GM21515 (cell line): ENCODE results near the gene NPC1.

Experiments
- ATAC-seq: cut with Tn5 transposase; IDR thresholded peaks from one replicate; pipeline ENCODE4 v1.9.1; 2021; ENCODE audit not compliant: unreplicated experiment

Gene NPC1

DNA sequence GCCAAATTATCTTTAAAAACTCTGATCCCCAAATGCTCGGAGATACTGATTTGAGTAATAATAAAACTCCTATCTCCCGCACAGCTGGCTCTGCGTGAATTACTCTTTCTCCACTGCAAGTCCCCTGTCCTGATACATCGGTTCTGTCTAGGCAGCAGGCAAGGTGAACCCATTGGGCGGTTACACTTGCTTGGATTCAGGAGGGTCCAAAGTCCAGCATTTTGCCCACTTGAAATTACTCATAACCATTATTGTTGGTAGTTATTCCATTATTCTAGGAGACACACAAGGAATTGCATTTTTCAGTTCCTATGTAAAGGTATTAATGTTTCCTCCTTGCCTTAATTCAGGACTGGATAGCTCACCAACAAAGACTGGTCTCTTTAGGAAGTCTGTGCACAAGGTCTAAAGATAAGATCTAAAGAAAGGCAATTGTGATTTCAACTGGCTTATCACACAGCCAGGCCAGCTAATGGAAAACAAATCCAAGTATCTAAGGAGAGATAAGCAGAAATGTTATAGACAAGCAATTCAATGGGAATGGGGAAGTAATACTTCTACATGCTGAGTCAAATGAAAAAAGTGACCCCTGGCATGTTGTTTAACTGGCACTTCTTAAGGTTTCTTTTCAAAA lies 23.2 kb upstream of the NPC1 start:
- ATAC-seq = no peak

- no peak for ATAC-seq
Measured at GRCh38 chr18:23608211-23608610, 21.9 kb upstream of the NPC1 start.

DNA sequence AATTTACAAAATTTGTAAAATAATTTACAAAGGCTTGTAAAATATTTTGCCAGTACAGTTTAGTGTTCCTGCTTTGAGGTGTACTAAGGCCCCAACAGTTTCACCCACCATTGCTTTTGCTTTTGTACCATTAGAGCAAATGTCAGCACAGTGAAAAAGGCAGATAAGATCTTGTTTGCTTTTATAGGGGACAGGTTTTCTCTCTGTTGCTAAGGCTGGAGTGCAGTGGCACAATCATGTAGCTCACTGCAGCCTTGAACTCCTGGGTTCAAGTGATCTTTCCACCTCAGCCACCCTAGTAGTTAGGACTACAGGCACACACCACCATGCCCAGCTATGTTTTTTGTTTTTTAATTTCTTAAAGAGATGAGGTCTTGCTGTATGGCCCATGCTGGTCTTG lies 19.6 kb upstream of the NPC1 start:
- ATAC-seq = no peak

- ATAC-seq = no peak
Measured at GRCh38 chr18:23599809-23600208, 13.5 kb upstream of the NPC1 start.

GRCh38 chr18:23596183-23596582 lies 9.9 kb upstream of the NPC1 start:
- ATAC-seq = no peak

- ATAC-seq = no peak
Measured at GRCh38 chr18:23595591-23595990, 9.3 kb upstream of the NPC1 start.

DNA sequence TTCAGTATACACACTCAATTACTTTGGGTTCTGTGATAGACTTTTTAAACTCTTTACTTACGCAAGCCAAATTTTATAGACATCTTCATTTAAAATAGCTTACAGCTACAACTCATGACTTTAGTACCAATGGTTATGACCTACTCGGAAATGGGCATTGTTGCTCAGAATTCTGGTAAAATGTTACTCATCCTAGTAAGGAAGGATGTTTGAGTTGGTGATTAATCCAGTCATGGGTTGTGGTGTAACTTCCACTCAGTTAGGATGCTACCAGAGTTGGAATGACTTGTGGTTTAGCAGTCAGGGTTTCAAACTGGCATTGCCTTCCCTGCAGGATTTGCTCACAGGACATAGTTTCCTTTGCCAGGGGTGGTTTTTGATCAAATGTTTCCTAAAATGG lies 7.4 kb upstream of the NPC1 start:
- ATAC-seq = no peak

GRCh38 chr18:23592911-23593310 lies 6.6 kb upstream of the NPC1 start:
- no peak for ATAC-seq

GRCh38 chr18:23591011-23591410 lies 4.7 kb upstream of the NPC1 start:
- no peak for ATAC-seq

DNA sequence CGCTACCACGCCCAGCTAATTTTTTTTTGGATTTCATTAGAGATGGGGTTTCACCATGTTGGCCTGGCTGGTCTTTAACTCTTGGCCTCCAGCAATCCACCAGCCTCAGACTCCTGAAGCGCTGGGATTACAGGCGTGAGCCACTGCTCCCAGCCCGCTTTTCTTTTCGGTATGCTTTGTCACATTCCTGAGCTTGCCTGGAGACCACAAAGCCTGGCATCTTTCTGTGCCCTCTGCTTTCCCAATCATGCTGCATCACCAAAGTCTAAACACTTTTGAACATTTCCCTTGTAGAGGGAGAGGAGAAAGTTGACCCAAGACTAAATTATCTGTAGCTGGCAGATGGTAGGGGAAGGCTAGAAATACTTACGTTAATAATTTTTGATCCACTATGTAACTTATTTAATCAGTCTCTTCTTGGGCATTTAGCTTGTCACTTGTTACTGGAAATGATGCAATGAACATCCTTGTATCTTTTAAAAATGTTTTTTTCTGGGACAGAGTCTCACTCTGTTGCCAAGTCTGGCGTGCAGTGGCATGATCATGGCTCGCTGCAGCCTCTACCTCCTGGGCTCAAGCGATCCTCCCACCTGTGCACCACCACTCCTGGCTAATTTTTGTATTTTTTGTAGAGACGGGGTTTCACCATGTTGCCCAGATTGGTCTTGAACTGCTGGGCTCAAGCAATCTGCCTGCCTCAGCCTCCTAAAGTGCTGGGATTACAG lies 2.7 kb upstream of the NPC1 start:
- no peak for ATAC-seq

GRCh38 chr18:23587220-23587642 lies 925 bp upstream of the NPC1 start:
- no peak for ATAC-seq

DNA sequence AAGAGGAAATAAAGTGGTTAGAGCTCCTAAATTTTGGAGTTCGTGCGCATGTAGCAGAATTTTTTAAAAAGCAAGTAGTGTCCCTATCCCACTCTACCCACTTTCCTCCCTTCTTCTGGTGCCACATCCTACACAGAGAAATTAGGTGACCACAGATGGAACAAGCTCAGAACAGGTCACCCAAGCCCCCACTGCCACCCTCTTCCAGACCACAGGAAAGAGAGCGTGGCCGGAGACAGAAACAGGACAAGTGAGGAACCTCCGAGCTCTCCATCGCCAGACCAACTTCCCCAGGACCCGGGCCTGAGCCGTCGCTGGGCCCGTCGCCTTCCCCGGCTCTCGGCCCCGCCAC lies 433 bp downstream of the NPC1 start:
- no peak for ATAC-seq

- no peak for ATAC-seq
Measured at GRCh38 chr18:23585007-23585871, 1.1 kb downstream of the NPC1 start.

DNA sequence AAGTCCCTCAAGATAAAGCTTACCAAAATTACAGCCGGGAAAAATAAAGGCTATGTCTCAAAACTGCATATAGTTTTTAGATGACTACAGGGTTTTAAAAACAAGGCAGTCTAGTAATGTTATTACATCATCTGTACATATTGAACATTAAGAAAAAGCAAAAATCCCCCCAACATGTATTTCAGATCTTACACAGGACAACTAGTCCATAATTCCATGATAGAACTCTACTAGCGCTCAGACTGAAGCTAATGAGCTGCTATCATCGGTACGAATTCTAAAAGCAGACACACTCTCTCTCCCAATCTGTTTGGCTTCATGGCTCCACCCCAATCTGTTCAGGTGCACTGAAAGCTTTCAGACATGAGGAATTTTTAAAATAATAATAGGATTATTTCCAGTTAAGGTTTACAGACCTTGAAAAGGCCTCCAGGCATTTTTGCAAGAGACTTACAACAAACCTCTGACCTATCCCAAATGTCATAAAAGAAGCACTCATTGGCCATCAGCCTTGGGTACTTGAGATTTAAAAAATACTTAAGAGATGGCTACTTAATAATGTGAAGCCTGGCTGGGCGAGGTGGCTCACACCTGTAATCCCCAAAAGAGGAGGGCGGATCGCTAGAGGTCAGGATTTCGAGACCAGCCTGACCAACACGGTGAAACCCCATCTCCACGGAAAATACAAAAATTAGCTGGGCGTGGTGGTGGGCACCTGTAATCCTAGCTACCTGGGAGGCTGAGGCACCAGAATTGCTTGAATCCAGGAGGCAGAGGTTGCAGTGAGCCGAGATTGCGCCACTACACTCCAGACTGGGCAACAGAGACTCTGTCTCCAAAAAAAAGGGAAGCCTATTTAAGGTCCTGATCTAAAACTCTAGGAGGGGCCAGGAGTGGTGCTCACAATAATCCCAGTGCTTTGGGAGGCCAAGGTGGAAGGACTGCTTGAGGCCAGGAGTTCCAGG lies 2.0 kb downstream of the NPC1 start:
- ATAC-seq = no peak

- no peak for ATAC-seq
Measured at GRCh38 chr18:23583071-23583865, 3.0 kb downstream of the NPC1 start.

DNA sequence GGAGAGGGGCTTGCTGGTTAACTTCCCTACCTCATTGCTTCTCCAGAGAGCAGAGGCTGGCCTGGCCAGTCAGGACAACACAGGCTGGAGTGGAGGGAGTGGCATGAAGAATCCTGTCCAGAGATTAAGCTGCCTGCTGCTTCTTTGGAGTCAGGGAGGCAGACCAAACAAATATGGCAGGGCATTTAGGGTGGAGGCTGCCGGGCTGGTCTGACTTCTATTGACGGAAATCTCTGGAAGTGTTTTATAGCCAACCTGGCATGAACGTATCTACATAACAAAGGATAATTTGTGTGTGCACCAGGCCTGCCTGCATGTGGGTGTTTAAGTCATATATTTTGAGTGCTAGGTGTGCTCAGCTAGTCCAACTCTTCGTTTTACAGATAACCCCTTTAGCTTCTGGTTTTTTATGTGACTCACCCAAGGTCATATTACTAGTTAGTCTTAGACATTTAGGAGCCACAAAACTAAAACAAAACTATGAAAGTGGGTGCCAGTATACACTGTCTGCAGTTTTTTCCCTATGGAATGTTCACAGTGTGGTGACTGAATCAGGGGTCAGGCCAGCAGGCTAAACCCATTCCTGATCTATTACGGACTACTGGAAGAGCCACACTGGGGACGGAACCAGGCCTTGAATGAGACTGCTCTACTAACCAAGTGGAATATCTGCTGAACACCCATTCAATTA lies 5.5 kb downstream of the NPC1 start:
- ATAC-seq = no peak

DNA sequence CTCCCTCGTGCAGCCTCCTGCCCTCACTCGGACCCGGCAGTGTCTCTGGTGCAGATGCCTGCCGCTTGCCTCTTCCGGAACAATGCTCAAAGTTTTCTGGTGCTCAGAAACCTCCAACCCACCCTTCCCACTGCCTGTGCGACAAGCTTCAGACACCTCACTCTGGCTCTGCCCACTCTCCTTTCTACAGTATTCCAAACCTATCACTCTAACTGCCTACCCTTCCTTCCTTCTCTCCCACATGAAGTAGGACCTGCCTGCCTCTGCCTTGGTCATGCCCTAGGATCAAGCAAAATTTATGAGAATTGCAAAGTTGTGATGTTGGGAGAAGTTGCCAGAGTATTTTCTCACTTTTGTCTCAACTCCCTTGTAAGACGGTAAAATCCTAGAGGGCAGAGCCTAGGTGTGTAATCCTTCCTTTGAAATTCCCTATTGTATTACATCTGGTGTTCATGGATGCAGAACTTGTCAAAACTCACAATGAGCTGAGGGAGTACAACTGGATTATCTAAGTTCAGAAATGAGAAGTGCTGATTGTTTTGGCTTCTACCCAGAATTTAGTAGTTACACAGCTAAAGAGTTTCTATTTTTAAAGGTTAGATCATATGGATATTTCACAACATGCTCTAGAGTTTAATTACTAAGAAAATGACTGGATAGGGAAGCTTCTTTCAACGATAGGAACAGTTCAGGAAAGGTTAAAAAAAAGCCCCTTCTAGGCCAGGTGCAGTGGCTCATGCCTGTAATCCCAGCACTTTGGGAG lies 7.2 kb downstream of the NPC1 start:
- ATAC-seq = no peak

DNA sequence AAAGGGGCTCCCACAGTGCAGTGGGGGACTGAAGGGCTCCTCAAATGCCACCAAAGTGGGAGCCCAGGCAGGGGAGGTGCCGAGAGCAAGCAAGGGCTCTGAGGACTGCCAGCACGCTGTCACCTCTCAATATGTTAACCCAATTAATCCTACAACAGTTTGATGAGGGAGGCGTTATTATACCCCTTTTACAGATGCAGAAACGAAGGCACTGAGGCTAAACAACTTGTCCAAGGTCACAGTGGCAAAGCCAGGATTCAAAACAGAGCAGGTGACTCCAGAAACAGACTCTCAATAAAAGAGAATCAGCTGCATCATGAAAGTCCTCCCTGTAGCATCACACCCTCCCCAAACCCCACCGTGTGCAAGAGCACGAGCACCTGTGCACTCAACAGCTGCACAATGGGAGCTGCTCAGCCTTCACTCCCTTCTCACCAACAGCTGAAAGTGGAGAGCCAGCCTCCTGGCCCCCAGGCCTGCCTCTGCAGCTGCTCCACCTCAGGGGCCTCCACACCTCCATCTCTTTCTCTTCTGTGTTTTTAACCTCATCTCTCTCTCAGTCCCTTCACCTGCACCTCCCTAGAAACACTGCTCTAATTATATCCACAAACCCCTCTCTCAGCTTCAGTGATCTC lies 8.1 kb downstream of the NPC1 start:
- ATAC-seq = no peak
